Right kidney (tissue), 1 donor: ENCODE data around the gene MAML2.

Experiments
- DNase-seq: peaks from one replicate; pipeline ENCODE4 v3.0.0-alpha.2; 2016

The MAML2 gene

GRCh38 chr11:96098511-96099241 is 244.3 kb downstream of the MAML2 start:
- peak; percentile 20 for DNase-seq

- no peak for DNase-seq
These were observed 245.1 kb downstream of the MAML2 start for GRCh38 chr11:96097844-96098421.

- DNase-seq: no peak
These were observed 246.6 kb downstream of the MAML2 start for GRCh38 chr11:96096360-96096759.

GRCh38 chr11:96095884-96096303 is 247.1 kb downstream of the MAML2 start:
- peak; percentile 26 for DNase-seq

- DNase-seq: no peak
These were observed 248.8 kb downstream of the MAML2 start for GRCh38 chr11:96094156-96094555.

GRCh38 chr11:96092511-96092910 is 250.5 kb downstream of the MAML2 start:
- no peak for DNase-seq

- no peak for DNase-seq
These were observed 251.5 kb downstream of the MAML2 start for GRCh38 chr11:96091476-96091875.

- DNase-seq: no peak
These were observed 252.3 kb downstream of the MAML2 start for GRCh38 chr11:96090711-96091110.

GRCh38 chr11:96088914-96089313 is 254.1 kb downstream of the MAML2 start:
- no peak for DNase-seq

- no peak for DNase-seq
These were observed 256.9 kb downstream of the MAML2 start for GRCh38 chr11:96086111-96086510.

- DNase-seq: no peak
These were observed 257.6 kb downstream of the MAML2 start for GRCh38 chr11:96085319-96085930.

GRCh38 chr11:96084610-96085318 is 258.2 kb downstream of the MAML2 start:
- no peak for DNase-seq

GRCh38 chr11:96082936-96083335 is 260.1 kb downstream of the MAML2 start:
- DNase-seq: no peak

GRCh38 chr11:96082002-96082899 is 260.7 kb downstream of the MAML2 start:
- no peak for DNase-seq

GRCh38 chr11:96081561-96081960 is 261.4 kb downstream of the MAML2 start:
- no peak for DNase-seq

- DNase-seq: no peak
These were observed 263.3 kb downstream of the MAML2 start for GRCh38 chr11:96079691-96080090.

GRCh38 chr11:96075532-96075959 is 267.4 kb downstream of the MAML2 start:
- no peak for DNase-seq

GRCh38 chr11:96074551-96075310 is 268.3 kb downstream of the MAML2 start:
- no peak for DNase-seq

- no peak for DNase-seq
These were observed 269.5 kb downstream of the MAML2 start for GRCh38 chr11:96073536-96073935.

- no peak for DNase-seq
These were observed 270.4 kb downstream of the MAML2 start for GRCh38 chr11:96072592-96072991.

GRCh38 chr11:96070453-96070852 is 272.5 kb downstream of the MAML2 start:
- no peak for DNase-seq
